IMR-90 (cell line): Measurements from ENCODE around the gene AADACL4. TPM values are rescaled to one million over a fixed set of nuclear protein-coding genes. Genes with fewer than 3 reads are reported as not detected.

Experiments used
- ATAC-seq: fragments of 200-7000 bp; cut with Tn5 transposase; 2 replicates; pipeline ENCODE4 v1.9.1; 2020; ENCODE audit warnings: low read depth, mild to moderate bottlenecking, moderate library complexity
- BruUV-seq: library from RNA; stranded (reverse); fragments of 400-500 nt; replicated peaks from 2 replicates; lab custom pipeline; 2021; lab: Mats Ljungman, UMichigan
- CTCF ChIA-PET: fragments of 300-600 bp; formaldehyde crosslinking; extraction: SDS; loops from one replicate; lab custom pipeline; 2021; ENCODE audit warnings: antibody characterized with exemption; lab: Yijun Ruan, JAX
- POLR2A ChIA-PET: fragments of 300-600 bp; sonication (Branson Sonifier 250); formaldehyde crosslinking; loops from one replicate; lab custom pipeline; 2022; ENCODE audit warnings: antibody characterized with exemption; ENCODE audit not compliant: unreplicated experiment; lab: Charles Lee
- DNase-seq: peaks from one replicate; pipeline ENCODE4 v3.0.0; 2013
- H2AFZ ChIP-seq: replicated peaks from 2 replicates; pipeline ENCODE3; 2013; ENCODE audit warnings: low read length, mild to moderate bottlenecking; ENCODE audit not compliant: poor library complexity
- H2AK5ac ChIP-seq: 2 replicates; pipeline ENCODE4 v1.6.1; 2013; ENCODE audit warnings: low read depth, low read length, inconsistent platforms
- H2AK9ac ChIP-seq: replicated peaks from 2 replicates; pipeline ENCODE3; 2013; ENCODE audit warnings: mild to moderate bottlenecking, low read depth, low read length, moderate library complexity; ENCODE audit not compliant: poor library complexity
- H2BK120ac ChIP-seq: 2 replicates; pipeline ENCODE4 v1.6.1; 2013; ENCODE audit warnings: low read depth, low read length, inconsistent platforms
- H2BK15ac ChIP-seq: 3 replicates; pipeline ENCODE4 v1.6.1; 2013; ENCODE audit warnings: low read depth, low read length, inconsistent platforms
- H2BK20ac ChIP-seq: 2 replicates; pipeline ENCODE4 v1.6.1; 2013; ENCODE audit warnings: low read depth, mild to moderate bottlenecking, inconsistent platforms, low read length, moderate library complexity
- H2BK5ac ChIP-seq: 2 replicates; pipeline ENCODE4 v1.6.1; 2013; ENCODE audit warnings: mild to moderate bottlenecking, low read depth, low read length, inconsistent platforms; ENCODE audit not compliant: poor library complexity, severe bottlenecking
- H3K14ac ChIP-seq: replicated peaks from 2 replicates; pipeline ENCODE4 v1.6.1; 2013; ENCODE audit warnings: low read depth, low read length, inconsistent platforms
- H3K18ac ChIP-seq: 2 replicates; pipeline ENCODE4 v1.6.1; 2013; ENCODE audit warnings: low read depth, low read length, control low read depth
- H3K23ac ChIP-seq: 2 replicates; pipeline ENCODE4 v1.6.1; 2013; ENCODE audit warnings: low read depth, low read length, inconsistent platforms
- H3K27ac ChIP-seq: 2 replicates; pipeline ENCODE4 v1.5.1; 2013; ENCODE audit warnings: mild to moderate bottlenecking, control low read depth, low read length; ENCODE audit not compliant: insufficient read depth
- H3K27me3 ChIP-seq: 2 replicates; pipeline ENCODE4 v1.6.1; 2013; ENCODE audit warnings: low read length; ENCODE audit not compliant: control insufficient read depth, insufficient read depth
- H3K36me3 ChIP-seq: 2 replicates; pipeline ENCODE4 v1.6.1; 2013; ENCODE audit warnings: low read length, mixed read lengths; ENCODE audit not compliant: control insufficient read depth, insufficient read depth
- H3K4ac ChIP-seq: 2 replicates; pipeline ENCODE4 v1.6.1; 2013; ENCODE audit warnings: low read depth, low read length, inconsistent platforms
- H3K4me1 ChIP-seq: 2 replicates; pipeline ENCODE4 v1.6.1; 2013; ENCODE audit warnings: low read length, mixed read lengths; ENCODE audit not compliant: control insufficient read depth, insufficient read depth
- H3K4me2 ChIP-seq: 2 replicates; pipeline ENCODE4 v1.6.1; 2013; ENCODE audit warnings: low read depth, mild to moderate bottlenecking, control low read depth, low read length, moderate library complexity
- H3K4me3 ChIP-seq: 2 replicates; pipeline ENCODE4 v1.5.1; 2013; ENCODE audit warnings: low read depth, mild to moderate bottlenecking, control low read depth, low read length, moderate library complexity; ENCODE audit not compliant: insufficient read depth
- H3K56ac ChIP-seq: 2 replicates; pipeline ENCODE4 v1.6.1; 2013; ENCODE audit warnings: low read length, inconsistent platforms; ENCODE audit not compliant: insufficient read depth; ENCODE audit errors: extremely low read depth
- H3K79me1 ChIP-seq, 2 experiments: 2 replicates each; pipeline ENCODE4 v1.6.1; 2013; ENCODE audit warnings: low read length in 2 of 2, inconsistent platforms in 1 of 2, low read depth in 1 of 2
- H3K9ac ChIP-seq: 2 replicates; pipeline ENCODE4 v1.6.1; 2013; ENCODE audit warnings: low read depth, low read length, control low read depth
- H3K9me1 ChIP-seq: 2 replicates; pipeline ENCODE4 v1.6.1; 2013; ENCODE audit warnings: low read length, inconsistent platforms; ENCODE audit not compliant: insufficient read depth
- H3K9me3 ChIP-seq: 2 replicates; pipeline ENCODE4 v1.6.1; 2013; ENCODE audit warnings: low read length; ENCODE audit not compliant: control insufficient read depth, insufficient read depth
- H4K20me1 ChIP-seq: 2 replicates; pipeline ENCODE4 v1.6.1; 2013; ENCODE audit warnings: low read length, inconsistent platforms; ENCODE audit not compliant: insufficient read depth
- H4K5ac ChIP-seq: 2 replicates; pipeline ENCODE4 v1.6.1; 2013; ENCODE audit warnings: mild to moderate bottlenecking, low read depth, low read length, control low read depth
- H4K8ac ChIP-seq, 2 experiments: 2 replicates each; pipeline ENCODE4 v1.6.1; 2013; ENCODE audit warnings: low read depth in 2 of 2, low read length in 2 of 2, control low read depth in 1 of 2, inconsistent platforms in 1 of 2
- H4K91ac ChIP-seq: 2 replicates; pipeline ENCODE4 v1.6.1; 2013; ENCODE audit warnings: low read depth, low read length, inconsistent platforms; ENCODE audit not compliant: insufficient read depth
- POLR2A ChIP-seq: IDR thresholded peaks from 2 replicates; pipeline ENCODE4 v1.6.1; 2012; ENCODE audit warnings: mild to moderate bottlenecking, low read depth, low read length
- WGBS, 2 experiments: methylation state at CpG; one replicate each; pipeline versions ENCODE4 v1.1.5 to v1.1.7; 2013; ENCODE audit warnings: missing lambda C conversion rate in 2 of 2; ENCODE audit not compliant: insufficient read length in 1 of 2; ENCODE audit errors: extremely low coverage in 2 of 2; 5-methylcytosine and 5-hydroxymethylcytosine counted together
- dilution Hi-C: fragments of 300-500 bp; cut with HindIII; formaldehyde crosslinking; loops from one replicate; pipeline ENCODE4 v1.14.3; 2018; ENCODE audit warnings: low sequenced_read_pairs; ENCODE audit not compliant: unreplicated experiment
- in situ Hi-C: fragments of 300-500 bp; cut with MboI; formaldehyde crosslinking; loops from 3 replicates; pipeline ENCODE4 v1.14.3; 2019; ENCODE audit warnings: low sequenced_read_pairs, inconsistent platforms, mixed read lengths
- intact Hi-C: fragments of 100-400 bp; cut with micrococcal nuclease; formaldehyde crosslinking; loops from 2 replicates; pipeline ENCODE4 v1.10.0; 2022
- polyA plus RNA-seq, 3 experiments: library from polyadenylated mRNA; depleted of rRNA; stranded (reverse); fragments of >200 nt; gene quantifications; 2 replicates each; pipeline ENCODE4 v1.2.3, GENCODE V29; 2012; ENCODE audit warnings: low replicate concordance in 1 of 3
- total RNA-seq: library from RNA; depleted of rRNA; stranded (reverse); fragments of >200 nt; gene quantifications from 2 replicates; pipeline ENCODE4 v1.2.3, GENCODE V29; 2012
- TF ChIP-seq, protein P1 (sequence below): fragments of 150-350 bp; IDR thresholded peaks from 2 replicates; pipeline ENCODE4 v1.6.1; 2017; ENCODE audit warnings: mild to moderate bottlenecking, antibody characterized with exemption, low read length, low read depth

The AADACL4 gene
- total and polyA plus RNA-seq, 2 of the 4 experiments (the other 2 are of a cell fraction), result not detected

DNA sequence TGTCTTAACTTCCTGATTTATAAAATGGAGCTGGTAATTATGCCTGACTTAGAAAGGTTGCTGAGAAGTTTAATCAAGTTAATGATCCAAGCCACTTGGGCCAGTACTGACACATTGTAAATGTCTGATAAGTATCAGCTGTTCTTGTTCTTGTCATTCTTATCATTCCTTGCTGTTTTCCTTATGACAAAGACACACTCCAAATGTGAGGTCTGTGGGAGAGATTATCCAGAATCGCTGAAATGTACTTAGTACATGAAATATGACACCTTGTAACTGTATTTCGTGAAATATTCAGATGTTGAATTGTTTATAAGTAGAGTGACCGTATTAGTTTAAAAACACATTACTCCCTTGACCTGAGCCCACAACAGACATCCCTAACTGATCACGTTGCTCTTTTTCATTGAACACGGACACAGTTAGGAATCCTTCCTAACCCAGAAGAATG, 6.1 kb downstream of the AADACL4 start:
- Histone ChIP-seq H3K9ac (no peak overlapping the region), H3K4me2 (no peak overlapping the region), H2BK120ac (no peak overlapping the region), H3K36me3 (no peaks in the 10 kb centered on the region), H2BK5ac (no peak overlapping the region), H3K18ac (no peak overlapping the region), H4K8ac (no peak overlapping the region), H3K56ac (no peak overlapping the region), H3K9me3 (no peaks in the 10 kb centered on the region), H2BK15ac (no peak overlapping the region), H3K27ac (no peak overlapping the region), H3K23ac (no peak overlapping the region), H2AK9ac (no peak overlapping the region), H4K5ac (no peak overlapping the region), H4K20me1 (no peaks in the 10 kb centered on the region; the same call in 1 of the 2 replicates), H3K4me1 (peaks cover 6% of the 10 kb centered on the region), H3K4me3 (no peak overlapping the region), H2AK5ac (no peak overlapping the region), H3K27me3 (peaks cover 31% of the 10 kb centered on the region), H3K9me1 (0 out of 2 replicates have a peak, but pooled peaks cover 5% of the 10 kb centered on the region), H3K4ac (no peak overlapping the region), H3K14ac (no peak overlapping the region), H2AFZ (no peak overlapping the region), H4K91ac (no peak overlapping the region), H2BK20ac (no peak overlapping the region), H3K79me1 (no peaks in the 10 kb centered on the region)
- TF ChIP-seq POLR2A, result no peak
- TF ChIP-seq, protein P1, sequence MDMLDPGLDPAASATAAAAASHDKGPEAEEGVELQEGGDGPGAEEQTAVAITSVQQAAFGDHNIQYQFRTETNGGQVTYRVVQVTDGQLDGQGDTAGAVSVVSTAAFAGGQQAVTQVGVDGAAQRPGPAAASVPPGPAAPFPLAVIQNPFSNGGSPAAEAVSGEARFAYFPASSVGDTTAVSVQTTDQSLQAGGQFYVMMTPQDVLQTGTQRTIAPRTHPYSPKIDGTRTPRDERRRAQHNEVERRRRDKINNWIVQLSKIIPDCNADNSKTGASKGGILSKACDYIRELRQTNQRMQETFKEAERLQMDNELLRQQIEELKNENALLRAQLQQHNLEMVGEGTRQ, result no peak
- POLR2A ChIA-PET, result no interaction called here
- ATAC-seq (peak; percentile 76), DNase-seq (peak; percentile 95)
- in situ Hi-C loops, result no loop called here
- CTCF ChIA-PET, result interaction anchor here (0.7 kb wide), 1 partner anchor 48 kb away, joined by 5 read pairs; no protein-coding TSS in a partner anchor
- dilution Hi-C loops, result no loop called here
- intact Hi-C loops, result loop anchor here (10.0 kb wide), 1 partner anchor 525 kb away; no protein-coding TSS in a partner anchor
- BruUV-seq, result no TSS peak
- no CpG with 5 or more reads among the region's 5 CpGs for WGBS, 2 experiments
